Common myeloid progenitor, CD34-positive (primary cell): ENCODE data around the gene IMMP2L.

ENCODE experiments used
- CTCF ChIA-PET: fragments of 350-600 bp; sonication (Branson Sonifier 250); formaldehyde crosslinking; loops from one replicate; lab custom pipeline; 2021; ENCODE audit warnings: antibody characterized with exemption; lab: Charles Lee
- POLR2A ChIA-PET: fragments of 350-600 bp; sonication (Branson Sonifier 250); formaldehyde crosslinking; loops from one replicate; lab custom pipeline; 2021; ENCODE audit warnings: antibody characterized with exemption; lab: Charles Lee
- DNase-seq, 3 donors: peaks; one replicate each; pipeline versions ENCODE4 v3.0.0 to v3.0.0-alpha.2; 2013
- H3K27ac ChIP-seq, 2 experiments: 1 replicate in 1 of 2; 2 replicates in 1 of 2; pipeline ENCODE4 v1.7.0; 2013; ENCODE audit warnings: inconsistent platforms in 2 of 2, low read length in 2 of 2, mild to moderate bottlenecking in 2 of 2, low read depth in 1 of 2, moderate library complexity in 1 of 2; ENCODE audit not compliant: severe bottlenecking in 2 of 2, insufficient read depth in 1 of 2, poor library complexity in 1 of 2
- H3K27me3 ChIP-seq, 5 experiments: replicated peaks in 2 of 5; 1 replicate in 3 of 5; 2 replicates in 2 of 5; pipeline versions ENCODE4 v1.6.1 to v1.7.0; 2013; ENCODE audit warnings: low read length in 4 of 5, mild to moderate bottlenecking in 2 of 5, moderate library complexity in 2 of 5, inconsistent platforms in 1 of 5; ENCODE audit not compliant: insufficient read depth in 5 of 5, control insufficient read depth in 4 of 5
- H3K36me3 ChIP-seq, 4 experiments: 1 replicate in 2 of 4; 2 replicates in 2 of 4; pipeline versions ENCODE4 v1.6.1 to v1.7.0; 2013; ENCODE audit warnings: low read length in 3 of 4, control low read depth in 1 of 4, mild to moderate bottlenecking in 1 of 4; ENCODE audit not compliant: control insufficient read depth in 4 of 4, insufficient read depth in 4 of 4
- H3K4me1 ChIP-seq, 4 experiments: 1 replicate in 3 of 4; 2 replicates in 1 of 4; pipeline versions ENCODE4 v1.6.1 to v1.7.1; 2013; ENCODE audit warnings: low read length in 3 of 4, mild to moderate bottlenecking in 3 of 4, control low read depth in 1 of 4, inconsistent platforms in 1 of 4, moderate library complexity in 1 of 4; ENCODE audit not compliant: control insufficient read depth in 4 of 4, insufficient read depth in 4 of 4; ENCODE audit errors: control extremely low read depth in 1 of 4
- H3K4me3 ChIP-seq, 7 experiments: 1 replicate in 4 of 7; 2 replicates in 3 of 7; pipeline versions ENCODE4 v1.5.1 to v1.7.0; 2013; ENCODE audit warnings: mild to moderate bottlenecking in 7 of 7, low read length in 6 of 7, moderate library complexity in 6 of 7, inconsistent platforms in 2 of 7, low read depth in 2 of 7, control low read depth in 1 of 7; ENCODE audit not compliant: insufficient read depth in 4 of 7, control insufficient read depth in 1 of 7; ENCODE audit errors: extremely low read depth in 1 of 7
- H3K9me3 ChIP-seq, 5 experiments: 1 replicate in 4 of 5; 2 replicates in 1 of 5; pipeline versions ENCODE4 v1.6.1 to v1.7.1; 2013; ENCODE audit warnings: low read length in 4 of 5, mild to moderate bottlenecking in 2 of 5, inconsistent platforms in 1 of 5, low read depth in 1 of 5, moderate library complexity in 1 of 5; ENCODE audit not compliant: control insufficient read depth in 4 of 5, insufficient read depth in 2 of 5; ENCODE audit errors: control extremely low read depth in 1 of 5
- WGBS: methylation state at CpG from one replicate; pipeline ENCODE4 v1.1.5; 2013; ENCODE audit not compliant: insufficient coverage; 5-methylcytosine and 5-hydroxymethylcytosine counted together

Gene IMMP2L

GRCh38 chr7:111229916-111230315, 332.4 kb downstream of the IMMP2L start:
- Histone ChIP-seq H3K27me3 (no peaks in the 10 kb centered on the region), H3K4me1 (peaks cover 0 to 17% (median 9%) of the 10 kb centered on the region in 4 experiments), H3K4me3 (no peak overlapping the region), H3K9me3 (no peaks in the 10 kb centered on the region), H3K27ac (peak overlapping the region; percentile 58 to 62), H3K36me3 (no peaks in the 10 kb centered on the region)
- DNase-seq, result peak; percentile 50 to 88 (median 85)
- POLR2A ChIA-PET, result no interaction called here
- CTCF ChIA-PET, result interaction anchor here (0.7 kb wide), 1 partner anchor 92 kb away, joined by 3 read pairs; no protein-coding TSS in a partner anchor
- WGBS, result no CpG with 5 or more reads among the region's 2 CpGs

- POLR2A ChIA-PET, result no interaction called here
- Histone ChIP-seq H3K27ac (no peak overlapping the region), H3K9me3 (no peaks in the 10 kb centered on the region), H3K4me1 (peaks cover 0 to 22% (median 9%) of the 10 kb centered on the region in 4 experiments), H3K4me3 (no peak overlapping the region), H3K27me3 (no peaks in the 10 kb centered on the region), H3K36me3 (no peaks in the 10 kb centered on the region)
- no CpG with 5 or more reads among the region's 4 CpGs for WGBS
- CTCF ChIA-PET, result no interaction called here
- no peak for DNase-seq
Observed at GRCh38 chr7:111229181-111229740, 333.0 kb downstream of the IMMP2L start.

GRCh38 chr7:111228437-111228836, 333.9 kb downstream of the IMMP2L start:
- H3K4me3 ChIP-seq, result no peak overlapping the region
- no peaks in the 10 kb centered on the region for H3K36me3 ChIP-seq
- peaks cover 0 to 28% (median 14%) of the 10 kb centered on the region in 4 experiments for H3K4me1 ChIP-seq
- POLR2A ChIA-PET, result no interaction called here
- no CpG with 5 or more reads among the region's 1 CpG for WGBS
- CTCF ChIA-PET, result no interaction called here
- no peaks in the 10 kb centered on the region for H3K9me3 ChIP-seq
- no peak overlapping the region for H3K27ac ChIP-seq
- H3K27me3 ChIP-seq, result no peaks in the 10 kb centered on the region
- no peak for DNase-seq

- H3K4me1 ChIP-seq, result peaks cover 0 to 18% (median 6%) of the 10 kb centered on the region in 4 experiments
- H3K36me3 ChIP-seq, result no peaks in the 10 kb centered on the region
- ChIA-PET POLR2A (no interaction called here), CTCF (no interaction called here)
- no peaks in the 10 kb centered on the region for H3K9me3 ChIP-seq
- no peak overlapping the region for H3K27ac ChIP-seq
- no peak overlapping the region for H3K4me3 ChIP-seq
- no peaks in the 10 kb centered on the region for H3K27me3 ChIP-seq
- WGBS, result 33% methylated on average over 1 of the region's 2 CpGs
- peak in 2 of 3 donors; percentile 28 to 49 for DNase-seq
Observed at GRCh38 chr7:111226800-111227199, 335.5 kb downstream of the IMMP2L start.

- DNase-seq, result peak in 2 of 3 donors; percentile 51 to 69
- CTCF ChIA-PET, result no interaction called here
- Histone ChIP-seq H3K27ac (peak overlapping the region in 1 of 2 experiments; percentile 8), H3K27me3 (no peaks in the 10 kb centered on the region), H3K4me1 (peaks cover 0 to 16% (median 6%) of the 10 kb centered on the region in 4 experiments), H3K9me3 (no peaks in the 10 kb centered on the region), H3K4me3 (no peak overlapping the region), H3K36me3 (no peaks in the 10 kb centered on the region)
- POLR2A ChIA-PET, result no interaction called here
- WGBS, result no CpG with 5 or more reads among the region's 2 CpGs
Observed at GRCh38 chr7:111224354-111225231, 337.7 kb downstream of the IMMP2L start.

- ChIA-PET POLR2A (no interaction called here), CTCF (no interaction called here)
- Histone ChIP-seq H3K9me3 (no peaks in the 10 kb centered on the region), H3K36me3 (no peaks in the 10 kb centered on the region), H3K27ac (peak overlapping the region in 1 of 2 experiments; percentile 60), H3K4me1 (peaks cover 0 to 16% (median 6%) of the 10 kb centered on the region in 4 experiments), H3K27me3 (no peaks in the 10 kb centered on the region), H3K4me3 (no peak overlapping the region)
- no CpG with 5 or more reads among the region's 2 CpGs for WGBS
- DNase-seq, result peak; percentile 16 to 80 (median 67)
Observed at GRCh38 chr7:111223802-111224253, 338.5 kb downstream of the IMMP2L start.

- no peak for DNase-seq
- ChIA-PET CTCF (no interaction called here), POLR2A (no interaction called here)
- Histone ChIP-seq H3K27me3 (no peaks in the 10 kb centered on the region), H3K36me3 (peaks cover 0 to 3% (median 1%) of the 10 kb centered on the region in 4 experiments), H3K4me1 (no peaks in the 10 kb centered on the region), H3K27ac (no peak overlapping the region), H3K4me3 (no peak overlapping the region), H3K9me3 (peaks cover 0 to 3% (median 0%) of the 10 kb centered on the region in 5 experiments)
Observed at GRCh38 chr7:111215550-111215949, 346.7 kb downstream of the IMMP2L start.
